HG02610 (cell line): ENCODE results near the gene CDK13.

Experiments used
- ATAC-seq: cut with Tn5 transposase; IDR thresholded peaks from one replicate; pipeline ENCODE4 v1.9.1; 2021; ENCODE audit warnings: mild to moderate bottlenecking, moderate library complexity; ENCODE audit not compliant: unreplicated experiment

Gene CDK13

DNA sequence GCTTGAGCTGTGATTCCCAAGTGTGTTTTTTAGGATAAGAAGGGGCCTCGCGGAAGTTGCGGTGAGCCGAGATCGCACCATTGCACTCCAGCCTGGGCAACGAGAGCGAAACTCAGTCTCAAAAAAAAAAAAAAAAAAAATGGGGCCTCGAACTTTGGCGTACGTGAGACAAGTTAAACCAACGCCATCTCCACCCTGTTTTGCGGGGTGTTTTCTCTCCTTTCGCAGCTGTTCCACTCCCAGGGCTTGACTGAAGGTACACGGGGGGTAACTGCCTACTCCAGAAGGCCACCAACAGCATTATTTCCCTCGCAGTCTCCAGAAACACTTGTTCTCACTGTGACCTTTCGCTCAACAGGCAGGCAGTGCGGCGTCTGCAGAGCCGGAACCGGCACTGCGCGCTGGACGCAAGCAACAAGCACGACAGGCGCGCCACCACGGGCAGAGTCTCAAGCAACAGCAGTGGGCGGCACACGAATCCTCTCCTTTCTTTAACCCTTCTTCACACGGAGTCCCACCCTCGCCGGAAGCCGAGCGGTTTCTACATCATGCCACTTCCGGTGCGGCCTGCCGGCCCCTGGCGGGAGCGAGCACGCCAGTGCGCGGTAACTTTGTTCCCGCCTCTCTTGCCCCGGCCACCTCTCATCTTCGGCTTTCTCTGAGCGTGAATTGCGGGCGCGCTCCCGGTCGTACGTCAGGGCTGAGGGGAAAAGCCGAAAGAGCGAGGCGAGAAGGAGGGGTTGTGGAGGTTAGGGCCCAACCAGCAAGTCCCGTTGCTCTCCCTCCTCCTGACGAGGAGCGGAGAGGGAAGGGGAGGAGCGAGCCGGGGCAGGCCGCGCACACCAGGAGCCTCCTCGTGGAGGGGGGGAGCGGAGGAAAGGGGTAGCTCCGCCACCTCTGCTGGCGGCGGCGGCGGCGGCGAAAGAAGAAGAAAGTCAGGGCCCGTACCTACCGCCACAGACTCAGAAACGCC is 814 bp upstream of the CDK13 start:
- peak; percentile 71 for ATAC-seq

- no peak for ATAC-seq
Observed at GRCh38 chr7:39950473-39951225, 593 bp downstream of the CDK13 start.

GRCh38 chr7:39951226-39952194 is 1.5 kb downstream of the CDK13 start:
- ATAC-seq, result peak; percentile 24

GRCh38 chr7:39952374-39952773 is 2.3 kb downstream of the CDK13 start:
- no peak for ATAC-seq

DNA sequence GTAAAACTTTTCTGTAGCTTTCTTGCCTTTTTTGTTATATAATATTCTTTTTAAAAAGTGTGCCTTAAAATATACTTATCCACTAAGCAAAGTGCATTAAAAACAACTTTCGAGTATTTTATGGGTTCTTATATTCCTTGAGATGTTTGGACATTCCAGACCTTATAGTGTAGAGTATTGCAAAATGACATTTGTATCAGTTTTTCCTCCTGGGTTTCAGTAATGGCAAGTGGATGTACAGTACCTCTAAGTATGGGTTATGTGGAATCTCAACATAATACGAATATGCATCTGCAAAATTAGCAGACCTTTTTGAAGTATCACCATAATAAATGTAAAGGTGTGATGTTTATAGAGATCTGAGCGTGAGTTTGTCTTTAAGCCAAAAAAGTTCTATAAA is 2.7 kb downstream of the CDK13 start:
- ATAC-seq, result no peak

DNA sequence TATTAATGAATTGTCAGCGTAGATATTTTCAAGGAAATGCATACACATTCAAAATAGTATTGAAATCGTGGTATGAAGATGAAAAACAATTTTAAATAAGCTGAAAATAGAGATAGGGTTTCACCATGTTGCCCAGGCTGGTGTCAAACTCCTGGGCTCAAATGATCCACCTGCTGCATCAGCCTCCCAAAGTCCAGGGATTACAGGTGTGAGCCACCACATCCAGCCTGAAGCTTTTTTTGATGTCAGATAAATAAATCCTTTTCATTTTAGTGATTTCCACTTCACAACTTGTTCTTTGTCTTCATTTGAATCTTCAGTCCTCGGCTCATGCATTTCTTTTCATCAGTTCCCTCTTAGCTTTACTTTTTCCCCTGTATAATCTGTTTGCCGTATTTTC is 4.6 kb downstream of the CDK13 start:
- ATAC-seq, result no peak

DNA sequence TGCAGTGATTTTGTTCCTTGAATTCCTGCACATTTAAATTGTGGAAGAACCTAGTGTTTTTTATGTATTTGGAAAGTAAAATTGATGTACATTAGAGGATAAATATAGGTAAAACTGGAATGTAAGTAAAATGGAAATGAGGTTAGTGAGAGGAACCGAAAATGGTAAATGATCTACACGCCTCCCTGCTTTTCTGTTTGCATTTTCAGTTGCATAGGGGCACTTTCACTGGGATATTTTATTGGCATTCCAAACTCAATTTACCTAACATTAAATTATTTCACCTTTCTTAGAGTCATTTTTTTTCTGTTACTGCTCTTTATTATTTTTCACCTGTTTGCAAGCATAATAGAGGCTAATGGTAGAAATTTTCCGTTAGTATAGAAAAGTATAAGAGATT is 8.0 kb downstream of the CDK13 start:
- ATAC-seq, result no peak

DNA sequence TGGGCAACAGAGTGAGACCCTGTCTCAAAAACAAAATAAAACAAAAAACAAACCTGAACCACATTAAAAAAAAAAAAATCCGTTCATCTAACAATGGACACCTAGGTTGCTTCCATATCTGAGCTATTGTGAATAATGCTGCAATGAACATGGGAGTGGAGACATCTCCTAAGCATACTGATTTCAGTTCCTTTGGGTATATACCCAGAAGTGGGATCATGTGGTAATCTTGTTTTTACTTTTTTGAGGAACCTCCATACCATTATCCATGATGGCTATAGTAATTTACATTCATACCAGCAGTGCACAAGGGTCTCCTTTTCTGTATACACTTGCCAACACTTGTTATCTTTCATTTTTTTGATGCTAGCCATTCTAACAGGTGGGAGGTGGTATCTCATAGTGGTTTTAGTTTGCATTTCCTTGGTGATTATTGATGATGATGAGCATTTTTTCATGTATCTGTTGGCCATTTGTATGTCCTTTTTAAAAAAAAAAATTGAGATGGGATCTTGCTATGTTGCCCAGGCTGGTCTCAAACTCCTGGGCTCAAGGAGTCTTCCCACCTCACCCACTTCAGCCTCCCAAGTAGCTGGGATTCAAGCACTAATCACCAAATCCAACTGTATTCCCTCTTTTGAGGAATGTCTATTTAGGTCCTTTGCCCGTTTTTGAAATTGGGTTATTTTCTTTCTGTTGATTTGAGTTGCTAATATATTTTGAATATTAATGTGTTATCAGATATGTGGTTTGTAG is 17.5 kb downstream of the CDK13 start:
- ATAC-seq, result no peak

DNA sequence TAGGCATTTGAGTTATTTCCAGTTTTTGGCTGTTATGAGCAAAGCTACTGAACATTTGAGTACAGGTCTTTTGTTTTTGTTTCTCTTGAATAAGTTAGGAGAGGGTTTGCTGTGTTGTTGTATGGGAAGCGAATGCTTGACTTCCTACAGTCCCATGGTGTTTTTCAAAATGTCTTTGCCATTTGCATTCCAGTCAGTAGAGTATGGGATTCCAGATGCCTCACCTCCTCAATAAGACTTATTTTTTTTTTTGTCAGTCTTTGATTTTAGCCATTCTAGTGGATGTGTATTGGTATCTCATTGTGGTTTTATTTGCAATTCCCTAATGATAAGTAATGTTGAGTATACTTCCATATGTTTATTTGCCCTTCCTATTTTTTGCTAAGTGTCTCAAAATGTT is 19.4 kb downstream of the CDK13 start:
- ATAC-seq, result no peak

DNA sequence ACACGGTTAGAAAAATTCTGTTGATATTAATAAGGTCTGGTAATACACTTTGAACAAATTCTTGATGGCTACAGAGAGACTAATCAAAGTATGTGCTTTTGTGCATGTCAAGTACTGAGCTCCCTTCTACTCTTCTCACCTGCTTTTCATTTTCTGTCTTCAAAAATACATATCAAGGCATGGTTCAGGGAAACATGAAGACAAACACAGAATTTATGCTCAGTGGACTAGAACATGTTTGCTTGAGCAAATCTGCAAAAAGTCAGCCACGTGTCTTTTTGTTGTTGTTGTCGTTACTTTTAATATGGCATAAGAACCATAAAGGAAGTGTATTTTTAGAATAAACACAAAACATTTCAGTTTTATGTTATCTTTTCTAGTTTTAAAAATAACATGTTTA is 21.9 kb downstream of the CDK13 start:
- no peak for ATAC-seq

DNA sequence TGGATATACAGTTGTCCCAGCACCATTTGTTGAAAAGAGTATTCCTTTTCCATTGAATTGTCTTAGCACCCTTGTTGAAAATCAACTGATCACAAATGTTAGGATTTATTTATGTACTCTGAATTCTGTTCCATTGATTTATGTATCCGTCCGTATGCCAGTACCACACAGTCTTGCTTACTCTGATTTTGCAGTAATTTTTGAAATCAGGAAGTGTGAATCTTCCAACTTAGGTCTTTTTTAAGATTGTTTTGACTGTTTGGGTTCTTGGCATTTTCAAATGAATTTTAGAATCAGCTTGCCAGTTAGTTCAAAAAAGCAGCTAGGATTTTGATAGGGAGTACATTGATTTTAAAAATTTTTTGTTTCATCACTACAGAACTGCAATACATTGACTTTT is 23.7 kb downstream of the CDK13 start:
- ATAC-seq, result no peak

- ATAC-seq, result no peak
Observed at GRCh38 chr7:39978230-39978934, 28.3 kb downstream of the CDK13 start.

DNA sequence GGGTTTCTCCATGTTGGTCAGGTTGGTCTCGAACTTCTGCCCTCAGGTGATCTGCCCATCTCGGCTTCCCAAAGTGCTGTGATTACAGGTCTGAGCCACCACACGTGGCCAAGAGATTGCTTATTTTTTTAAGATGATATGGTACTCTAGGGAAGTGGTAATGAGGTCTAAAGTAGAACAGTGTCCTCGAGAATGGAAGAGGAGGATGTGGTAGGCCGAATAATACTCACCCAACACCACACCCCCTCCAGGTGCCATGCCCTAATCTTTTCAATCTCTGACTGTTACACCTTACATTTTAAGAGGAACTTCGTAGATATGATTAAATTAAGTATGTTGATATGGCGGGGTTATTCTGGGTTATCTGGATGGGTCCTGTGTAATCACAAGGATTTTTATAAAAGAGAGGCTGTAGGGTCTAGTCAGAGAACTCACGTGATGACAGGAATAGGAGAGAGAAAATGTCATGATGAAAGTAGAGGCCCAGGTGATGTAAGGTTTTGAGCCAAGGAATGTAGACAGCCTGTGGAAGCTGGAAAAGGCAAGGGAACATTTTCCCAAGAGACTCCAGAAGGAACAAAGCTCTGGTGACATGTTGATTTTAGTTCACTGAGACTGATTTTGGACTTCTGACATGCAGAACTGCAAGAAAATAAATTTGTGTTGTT is 29.5 kb downstream of the CDK13 start:
- ATAC-seq, result no peak

DNA sequence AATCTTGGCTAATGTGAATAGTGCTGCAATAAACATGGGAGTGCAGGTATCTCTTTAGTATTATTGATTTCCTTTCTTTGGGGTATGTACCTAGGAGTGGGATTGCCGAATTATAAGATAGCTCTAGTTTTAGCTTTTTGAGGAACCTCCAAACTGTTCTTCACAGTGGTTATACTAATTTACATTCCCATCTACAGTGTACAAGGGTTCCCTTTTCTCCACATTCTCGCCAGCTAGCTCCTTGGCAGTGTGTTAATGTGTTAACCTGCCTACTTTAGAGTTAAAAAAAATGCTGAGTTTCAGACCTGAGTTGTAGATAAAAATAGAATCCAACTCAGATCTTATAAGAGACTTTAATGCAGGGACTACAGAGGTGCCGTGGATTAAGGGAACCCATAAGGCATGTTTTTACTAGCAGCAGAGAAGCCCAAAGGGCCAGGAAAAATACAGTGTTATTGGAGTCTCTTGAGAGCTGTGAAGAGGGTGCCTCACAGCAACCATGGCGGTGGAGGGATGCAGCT is 35.4 kb downstream of the CDK13 start:
- no peak for ATAC-seq

DNA sequence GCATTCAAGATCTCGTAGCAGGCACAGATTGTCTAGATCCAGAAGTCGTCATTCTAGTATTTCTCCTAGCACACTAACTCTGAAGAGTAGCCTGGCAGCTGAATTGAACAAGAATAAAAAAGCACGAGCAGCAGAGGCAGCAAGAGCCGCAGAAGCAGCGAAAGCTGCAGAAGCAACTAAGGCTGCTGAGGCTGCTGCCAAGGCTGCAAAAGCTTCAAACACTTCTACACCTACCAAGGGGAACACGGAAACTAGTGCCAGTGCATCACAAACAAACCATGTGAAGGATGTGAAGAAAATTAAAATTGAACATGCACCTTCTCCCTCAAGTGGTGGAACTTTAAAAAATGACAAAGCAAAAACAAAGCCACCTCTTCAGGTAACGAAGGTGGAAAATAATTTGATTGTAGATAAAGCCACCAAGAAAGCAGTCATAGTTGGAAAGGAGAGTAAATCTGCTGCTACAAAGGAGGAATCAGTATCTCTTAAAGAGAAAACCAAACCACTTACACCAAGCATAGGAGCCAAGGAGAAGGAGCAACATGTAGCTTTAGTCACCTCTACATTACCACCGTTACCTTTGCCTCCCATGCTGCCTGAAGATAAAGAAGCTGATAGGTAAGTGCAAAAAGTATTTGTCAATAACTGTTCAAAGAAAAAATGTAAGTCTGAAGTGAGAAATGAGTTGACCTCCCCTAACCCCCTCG is 37.7 kb downstream of the CDK13 start:
- ATAC-seq, result no peak

- no peak for ATAC-seq
Observed at GRCh38 chr7:40000734-40001315, 50.8 kb downstream of the CDK13 start.

- no peak for ATAC-seq
Observed at GRCh38 chr7:40001649-40002048, 51.6 kb downstream of the CDK13 start.

GRCh38 chr7:40003597-40003996 is 53.5 kb downstream of the CDK13 start:
- ATAC-seq, result no peak
